Activated naive CD4-positive, alpha-beta T cell treated with anti-CD3 and anti-CD28 coated beads, Interleukin-2, amount 50 U/mL, for 72 hours (primary cell): ENCODE results near the gene SLC38A5. TPM values are rescaled to one million over a fixed set of nuclear protein-coding genes. Genes with fewer than 3 reads are reported as not detected.
A peak's percentile ranks its signal among the peaks of the same experiment; 100 is the strongest.
"Not testable (repeated sequence)": the region's sequence is repeated elsewhere in the genome, so short reads cannot be mapped to it uniquely, and the experiment has no call there.

Source experiments
- ATAC-seq, 2 donors: fragments of 150-1000 bp; cut with Tn5 transposase; 2 replicates each; pipeline ENCODE4 v1.10.0; 2021; ENCODE audit warnings: mild to moderate bottlenecking in 2 of 2, moderate library complexity in 2 of 2
- DNase-seq, 2 donors: peaks; one replicate each; pipeline ENCODE4 v3.0.0; 2021 to 2022; ENCODE audit warnings: low spot score in 2 of 2
- H3K27ac Mint-ChIP-seq, 2 donors: one replicate each; pipeline ENCODE4 v1.8.0; 2022; ENCODE audit warnings: mild to moderate bottlenecking in 2 of 2, mixed read lengths in 2 of 2
- H3K36me3 Mint-ChIP-seq, 2 donors: one replicate each; pipeline ENCODE4 v1.8.0; 2022; ENCODE audit warnings: mixed read lengths in 2 of 2
- H3K9me3 Mint-ChIP-seq, 2 donors: one replicate each; pipeline ENCODE4 v1.8.0; 2022; ENCODE audit warnings: mixed read lengths in 2 of 2
- total RNA-seq, 2 donors: library from RNA; stranded (reverse); gene quantifications; one replicate each; pipeline ENCODE4 v1.2.3, GENCODE V29; 2022

The SLC38A5 gene
- total RNA-seq, 2 donors from 2014 or later = 46.3 to 94.5 TPM

DNA sequence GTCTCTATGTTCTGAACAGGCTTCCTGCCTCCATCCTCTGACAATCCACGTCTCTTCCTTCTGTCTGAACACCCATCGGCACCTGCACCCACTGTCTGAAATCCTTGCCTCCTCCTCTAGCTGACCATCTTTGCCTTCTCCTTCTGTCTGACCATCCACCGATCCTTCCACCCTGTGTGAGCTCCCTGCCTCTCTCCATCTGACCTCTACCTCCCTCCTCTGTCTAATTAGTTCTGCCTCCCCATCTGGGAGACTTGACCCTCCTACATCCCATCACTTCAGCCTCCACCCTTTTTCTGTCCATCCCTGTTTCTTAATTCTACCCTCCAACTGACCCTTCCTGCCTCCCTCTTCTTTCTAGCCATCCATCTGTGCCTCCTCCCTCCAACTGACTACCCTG, 10.0 kb downstream of the SLC38A5 start:
- Mint-ChIP-seq H3K27ac (peak overlapping the region; percentile 84 to 89), H3K9me3 (no peaks in the 10 kb centered on the region)
- no peak for ATAC-seq

DNA sequence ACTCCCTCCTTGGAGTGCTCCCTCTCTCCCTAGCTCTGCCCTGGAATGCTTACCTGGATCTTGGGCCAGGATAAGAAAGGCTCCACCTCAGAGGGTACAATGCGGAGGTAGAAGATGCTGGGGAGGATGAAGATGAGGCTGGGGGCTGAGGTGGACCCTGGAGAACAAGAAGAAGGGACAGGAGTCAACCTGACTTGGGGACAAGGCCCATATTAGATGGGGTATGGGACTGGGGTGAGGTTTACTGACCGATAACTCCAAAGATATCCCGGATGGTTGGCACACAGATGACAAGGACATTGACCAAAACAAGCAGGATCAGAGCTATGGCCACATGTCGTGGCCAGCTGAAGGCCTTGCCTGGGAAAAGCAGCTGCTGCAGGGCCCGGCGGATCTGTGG, 10.6 kb downstream of the SLC38A5 start:
- Mint-ChIP-seq H3K36me3 (peaks cover 16 to 22% of the 10 kb centered on the region in 2 donors), H3K27ac (peak overlapping the region; percentile 33 to 84), H3K9me3 (no peaks in the 10 kb centered on the region)
- DNase-seq (no peak), ATAC-seq (no peak)

More for the DNA sequence above, 10.0 kb downstream of the SLC38A5 start:
- no peak for DNase-seq
- H3K36me3 Mint-ChIP-seq = peaks cover 19 to 27% of the 10 kb centered on the region in 2 donors

DNA sequence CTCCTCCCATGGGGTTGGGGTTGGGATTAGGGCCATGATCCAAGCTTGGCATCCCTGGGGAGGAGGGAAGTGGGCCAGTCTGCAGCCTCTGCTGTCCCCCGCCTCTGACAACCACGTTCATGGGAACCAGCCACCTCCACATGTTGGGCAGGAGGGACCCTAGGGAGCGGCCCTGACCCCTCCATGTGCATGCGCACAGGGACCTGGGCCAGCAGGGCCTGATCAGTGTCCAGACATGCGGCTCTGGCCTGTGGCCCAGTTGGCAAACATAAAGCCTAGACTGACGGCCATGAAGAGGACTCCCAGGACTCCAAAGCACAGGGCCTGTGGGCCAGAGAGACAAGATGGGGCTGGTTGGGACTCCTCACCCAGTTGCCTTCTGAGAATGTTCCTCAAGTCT, 11.3 kb downstream of the SLC38A5 start:
- DNase-seq (no peak), ATAC-seq (no peak)
- Mint-ChIP-seq H3K36me3 (peaks cover 14 to 16% of the 10 kb centered on the region in 2 donors), H3K27ac (no peak overlapping the region), H3K9me3 (no peaks in the 10 kb centered on the region)

DNA sequence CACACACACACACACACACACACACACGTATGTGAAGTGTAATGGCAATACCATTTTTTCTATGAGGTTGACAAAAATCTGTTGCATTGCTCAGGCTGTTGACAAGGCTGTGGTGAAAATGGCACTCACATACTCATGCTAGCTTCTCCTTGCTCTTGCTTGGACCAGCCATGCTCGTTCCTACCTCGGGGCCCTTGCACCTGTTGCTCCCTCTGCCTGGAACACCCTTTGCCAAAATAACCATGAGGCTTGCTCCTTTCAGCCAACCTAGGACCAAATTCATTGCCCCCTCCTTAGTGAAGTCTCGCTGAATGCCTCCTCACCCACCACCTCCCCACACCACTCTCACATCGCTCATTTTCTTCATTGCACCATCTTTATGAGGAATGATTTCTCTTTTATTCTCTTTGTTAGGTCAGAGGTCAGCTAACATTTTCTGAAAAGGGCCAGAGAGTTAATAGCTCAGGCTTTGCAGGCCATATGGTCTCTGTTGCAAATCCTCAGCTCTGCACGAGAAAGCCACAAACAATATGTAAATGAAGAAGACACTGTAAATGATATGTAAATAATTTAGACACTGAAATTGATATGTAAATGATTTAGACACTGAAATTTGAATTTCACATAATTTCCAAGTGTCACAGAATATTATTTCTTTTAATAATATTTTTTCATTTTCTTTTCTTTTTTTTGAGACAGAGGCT, 13.3 kb downstream of the SLC38A5 start:
- peaks cover 9 to 11% of the 10 kb centered on the region in 2 donors for H3K36me3 Mint-ChIP-seq
- no peaks in the 10 kb centered on the region for H3K9me3 Mint-ChIP-seq
- H3K27ac Mint-ChIP-seq = no peak overlapping the region
- ATAC-seq (no peak), DNase-seq (no peak)

- DNase-seq (no peak), ATAC-seq (no peak)
- no peaks in the 10 kb centered on the region for H3K9me3 Mint-ChIP-seq
- H3K27ac Mint-ChIP-seq = no peak overlapping the region
- H3K36me3 Mint-ChIP-seq = no peaks in the 10 kb centered on the region
These were observed 18.4 kb downstream of the SLC38A5 start for GRCh38 chrX:48451708-48452107.

- ATAC-seq (no peak), DNase-seq (no peak)
- H3K36me3 Mint-ChIP-seq = no peaks in the 10 kb centered on the region
- no peaks in the 10 kb centered on the region for H3K9me3 Mint-ChIP-seq
- H3K27ac Mint-ChIP-seq = no peak overlapping the region
These were observed 20.0 kb downstream of the SLC38A5 start for GRCh38 chrX:48450076-48450475.

- H3K36me3 Mint-ChIP-seq, H3K27ac Mint-ChIP-seq, DNase-seq, ATAC-seq, H3K9me3 Mint-ChIP-seq: not testable (repeated sequence)
These were observed 22.9 kb downstream of the SLC38A5 start for GRCh38 chrX:48447201-48447600.

- H3K27ac Mint-ChIP-seq, ATAC-seq, DNase-seq, H3K9me3 Mint-ChIP-seq: not testable (repeated sequence)
- H3K36me3 Mint-ChIP-seq = peaks cover 7 to 16% of the 10 kb centered on the region in 2 donors
These were observed 36.3 kb downstream of the SLC38A5 start for GRCh38 chrX:48433713-48434112.

DNA sequence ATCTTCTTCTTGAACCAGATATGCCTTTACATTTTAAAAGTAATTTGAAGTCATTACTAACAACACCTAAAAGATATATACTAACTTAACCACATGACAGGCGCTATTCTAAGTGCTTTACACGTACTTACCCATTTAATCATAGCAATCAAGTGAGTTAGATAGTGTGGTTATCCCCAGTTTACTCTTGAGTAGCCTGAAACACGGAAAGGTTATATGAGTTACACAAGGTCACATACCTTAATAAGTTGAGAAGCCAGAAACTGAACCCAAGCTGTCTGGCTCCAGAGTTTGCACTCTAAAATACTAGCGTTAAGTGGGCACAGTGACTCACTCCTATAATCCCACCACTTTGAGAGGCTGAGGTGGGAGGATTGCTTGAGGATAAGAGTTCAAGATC, 39.9 kb downstream of the SLC38A5 start:
- H3K36me3 Mint-ChIP-seq, H3K27ac Mint-ChIP-seq, ATAC-seq, H3K9me3 Mint-ChIP-seq, DNase-seq: not testable (repeated sequence)

DNA sequence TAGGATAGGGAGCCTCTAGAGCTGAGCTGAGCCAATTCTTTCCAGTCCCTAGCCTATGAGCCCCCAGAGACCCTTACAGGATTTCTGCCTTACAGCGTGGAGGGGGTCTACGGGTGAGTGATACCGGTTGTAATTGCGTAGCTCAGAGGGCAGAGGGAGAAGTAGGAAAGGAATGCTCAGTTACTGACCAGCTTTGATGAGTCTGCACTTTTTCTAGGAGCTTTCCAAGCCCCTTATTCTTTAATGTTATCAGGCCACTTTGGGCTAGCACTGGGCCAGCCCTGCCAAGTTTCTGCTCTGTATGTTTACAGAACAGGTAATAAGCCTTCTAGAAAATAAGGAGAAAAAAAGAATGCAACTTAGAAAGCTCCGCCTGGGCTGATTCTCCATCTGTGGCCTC, 40.5 kb downstream of the SLC38A5 start:
- not testable (repeated sequence) for ATAC-seq, H3K36me3 Mint-ChIP-seq, DNase-seq, H3K27ac Mint-ChIP-seq, H3K9me3 Mint-ChIP-seq

GRCh38 chrX:48427027-48427716, 42.9 kb downstream of the SLC38A5 start:
- H3K9me3 Mint-ChIP-seq, H3K36me3 Mint-ChIP-seq: not testable (repeated sequence)
- peak; percentile 97 to 98 for ATAC-seq

DNA sequence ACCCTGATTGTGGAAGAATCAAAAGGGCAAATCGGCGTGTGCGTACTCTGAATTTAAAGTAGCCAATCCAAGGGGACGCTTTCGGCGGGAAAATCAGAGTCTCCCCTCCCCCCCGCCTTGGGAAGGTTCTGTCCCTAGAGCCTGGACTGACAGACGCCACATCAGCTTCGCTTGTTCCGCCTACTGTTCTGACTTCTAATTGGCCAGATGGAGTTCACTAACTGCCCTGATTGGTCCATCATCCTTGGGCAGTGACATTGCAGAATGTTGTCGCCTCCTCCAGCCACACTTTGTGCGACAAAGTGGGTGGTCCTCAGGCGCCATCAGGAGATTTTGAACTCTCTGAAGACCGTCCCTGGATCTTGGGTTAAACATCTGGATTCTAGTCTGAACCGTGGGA, 58.2 kb downstream of the SLC38A5 start, which contains the start of gene SSX4B:
Gene SSX4B, minus strand, starts transcription at position 101 of the 400 bp plus-strand sequence. CDS start 588 bp downstream, outside the sequence.
- DNase-seq, H3K9me3 Mint-ChIP-seq, ATAC-seq, H3K27ac Mint-ChIP-seq, H3K36me3 Mint-ChIP-seq: not testable (repeated sequence)

More at GRCh38 chrX:48427027-48427716, 42.9 kb downstream of the SLC38A5 start:
- DNase-seq, H3K27ac Mint-ChIP-seq: not testable (repeated sequence)

Other genes starting within 250 kb of the SLC38A5 start
- not detected for gene SSX1, start 214.9 kb downstream of the SLC38A5 start, total RNA-seq
- not detected for gene SSX3, start 113.6 kb downstream of the SLC38A5 start, total RNA-seq
- gene SSX4, start 86.7 kb downstream of the SLC38A5 start, total RNA-seq = not detected
- not detected for gene SSX4B, start 58.3 kb downstream of the SLC38A5 start, total RNA-seq
- 10 to 100 TPM; 58.4 to 76.6 TPM for gene FTSJ1, start 5.9 kb upstream of the SLC38A5 start, total RNA-seq
- 10 to 100 TPM; 10.7 to 11.8 TPM for gene PORCN, start 38.7 kb upstream of the SLC38A5 start, total RNA-seq
- 100 to 1,000 TPM; 107 to 176 TPM for gene EBP, start 51.5 kb upstream of the SLC38A5 start, total RNA-seq
- gene TBC1D25, start 69.5 kb upstream of the SLC38A5 start, total RNA-seq = 10 to 100 TPM; 18.8 to 22.2 TPM
- gene RBM3, start 104.2 kb upstream of the SLC38A5 start, total RNA-seq = 100 to 1,000 TPM; 171 to 256 TPM
- 10 to 100 TPM; 52.8 to 58.5 TPM for gene WDR13, start 127.2 kb upstream of the SLC38A5 start, total RNA-seq
- gene WAS, start 213.5 kb upstream of the SLC38A5 start, total RNA-seq = 10 to 100 TPM; 88.9 to 93.0 TPM
- 10 to 100 TPM; 31.5 to 36.4 TPM for gene SUV39H1, start 226.5 kb upstream of the SLC38A5 start, total RNA-seq